Islet of Langerhans (tissue), 1 donor: ENCODE measurements around the gene FOSB.
"Not testable (repeated sequence)": the region's sequence is repeated elsewhere in the genome, so short reads cannot be mapped to it uniquely, and the experiment has no call there.

Experiments used
- FAIRE-seq: peaks from one replicate; lab custom pipeline; 2011; peaks lifted over from hg19 to GRCh38; lab: Jason Lieb, UNC

Gene FOSB

GRCh38 chr19:45506989-45507871 is 39.4 kb downstream of the FOSB start, which contains the start of gene VASP:
VASP (plus strand) TSS chr19:45507479; CDS start chr19:45507772, 293 bp downstream.
- no peak for FAIRE-seq

- no peak for FAIRE-seq
Observed at GRCh38 chr19:45507872-45508416, 40.1 kb downstream of the FOSB start.

- FAIRE-seq, result no peak
Observed at GRCh38 chr19:45508417-45508860, 40.6 kb downstream of the FOSB start.

- no peak for FAIRE-seq
Observed at GRCh38 chr19:45508861-45509691, 41.3 kb downstream of the FOSB start.

- no peak for FAIRE-seq
Observed at GRCh38 chr19:45509692-45510015, 41.9 kb downstream of the FOSB start.

- not testable (repeated sequence) for FAIRE-seq
Observed at GRCh38 chr19:45510352-45510751, 42.6 kb downstream of the FOSB start.

- no peak for FAIRE-seq
Observed at GRCh38 chr19:45511074-45511473, 43.3 kb downstream of the FOSB start.

GRCh38 chr19:45512881-45513483 is 45.2 kb downstream of the FOSB start:
- FAIRE-seq, result no peak

GRCh38 chr19:45514376-45515051 is 46.7 kb downstream of the FOSB start:
- no peak for FAIRE-seq

- no peak for FAIRE-seq
Observed at GRCh38 chr19:45515081-45515624, 47.4 kb downstream of the FOSB start.

GRCh38 chr19:45515807-45516401 is 48.1 kb downstream of the FOSB start:
- FAIRE-seq, result no peak

GRCh38 chr19:45517238-45517637 is 49.4 kb downstream of the FOSB start:
- FAIRE-seq, result no peak

GRCh38 chr19:45517641-45518468 is 50.1 kb downstream of the FOSB start:
- no peak for FAIRE-seq

GRCh38 chr19:45518469-45518826 is 50.7 kb downstream of the FOSB start:
- no peak for FAIRE-seq

- FAIRE-seq, result no peak
Observed at GRCh38 chr19:45522010-45522941, 54.5 kb downstream of the FOSB start.

- FAIRE-seq, result peak; percentile 36
Observed at GRCh38 chr19:45523642-45524256, 56.0 kb downstream of the FOSB start.

- no peak for FAIRE-seq
Observed at GRCh38 chr19:45524575-45525129, 56.9 kb downstream of the FOSB start.
